Cortex of kidney (tissue), 1 donor: ENCODE measurements around the gene GLTP.

ENCODE experiments used
- DNase-seq: peaks from one replicate; lab custom pipeline; 2025; lab: John Stamatoyannopoulos, UW

Gene GLTP

DNA sequence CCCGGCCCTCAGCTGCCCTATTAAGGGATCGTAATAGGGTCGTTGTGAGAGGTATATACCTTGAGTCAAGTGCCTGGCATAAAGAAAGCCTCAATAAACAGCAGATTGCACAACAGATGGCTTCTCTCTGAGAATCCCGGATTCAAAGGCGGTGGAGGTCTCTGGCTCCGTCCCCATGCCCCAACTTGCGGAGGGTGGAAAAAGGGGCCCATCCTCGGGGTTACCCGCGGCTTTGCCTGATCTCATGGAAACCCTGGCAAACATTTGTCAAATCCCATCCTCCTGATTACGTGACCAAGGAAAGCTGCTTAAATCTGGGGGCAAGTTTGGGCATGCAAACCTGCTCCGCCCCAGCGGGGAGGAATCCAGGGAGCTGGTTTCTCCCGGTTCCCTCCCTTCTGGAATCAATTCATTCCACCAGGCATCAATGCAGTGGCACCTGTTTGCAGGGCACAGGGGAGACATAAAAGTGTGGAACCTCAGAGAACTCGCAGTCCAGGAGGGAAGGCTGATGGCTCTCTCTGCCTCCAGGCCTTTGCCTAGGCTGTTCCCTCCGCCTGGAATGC is 59.4 kb downstream of the GLTP start:
- DNase-seq, result no peak

DNA sequence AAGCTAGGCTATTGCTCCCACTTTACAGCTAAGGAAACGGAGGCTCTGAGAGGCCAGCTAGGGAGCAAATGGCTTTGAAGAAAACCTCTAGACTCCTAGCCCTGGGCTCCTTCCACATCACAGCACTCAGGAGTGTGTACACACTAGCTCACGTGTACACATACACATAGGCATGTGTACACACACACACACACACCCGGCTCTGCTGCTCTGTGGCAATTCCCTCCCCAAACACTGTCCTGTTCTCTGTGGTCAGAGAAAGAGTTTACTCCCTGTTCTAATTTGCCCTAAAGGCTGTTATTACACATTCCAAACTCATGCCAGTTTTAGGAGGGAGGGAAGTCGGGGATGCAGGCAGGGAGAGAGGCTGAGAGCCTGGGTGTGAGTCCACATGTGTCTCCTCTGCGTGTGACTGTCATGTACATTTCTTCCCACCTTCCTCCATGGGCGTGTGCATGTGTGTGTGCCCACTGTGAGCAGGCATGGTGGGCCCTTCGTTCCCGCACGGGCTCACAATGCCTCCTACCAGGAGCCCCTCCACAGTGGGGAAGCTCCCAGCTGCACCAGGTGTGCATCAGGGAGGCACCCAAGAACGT is 61.3 kb downstream of the GLTP start:
- no peak for DNase-seq

DNA sequence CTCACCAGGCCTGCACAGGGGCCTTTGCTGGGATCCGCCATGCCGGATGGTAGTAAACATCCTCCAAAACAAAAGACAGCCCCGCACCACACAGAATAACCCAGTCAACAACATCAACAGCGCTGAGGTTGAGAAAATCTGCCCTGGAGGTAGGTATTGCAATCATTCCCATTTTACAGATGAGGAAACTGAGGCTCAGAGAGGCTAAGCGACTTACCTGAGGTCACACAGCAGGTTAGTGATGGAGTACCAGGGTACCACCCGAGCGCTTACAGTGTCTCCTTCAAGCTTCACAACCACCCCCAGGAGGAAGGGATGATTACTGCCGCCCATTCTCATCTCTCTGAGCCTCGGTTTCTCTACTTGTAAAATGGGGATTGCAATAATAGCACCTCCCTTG is 62.1 kb downstream of the GLTP start:
- DNase-seq, result no peak

DNA sequence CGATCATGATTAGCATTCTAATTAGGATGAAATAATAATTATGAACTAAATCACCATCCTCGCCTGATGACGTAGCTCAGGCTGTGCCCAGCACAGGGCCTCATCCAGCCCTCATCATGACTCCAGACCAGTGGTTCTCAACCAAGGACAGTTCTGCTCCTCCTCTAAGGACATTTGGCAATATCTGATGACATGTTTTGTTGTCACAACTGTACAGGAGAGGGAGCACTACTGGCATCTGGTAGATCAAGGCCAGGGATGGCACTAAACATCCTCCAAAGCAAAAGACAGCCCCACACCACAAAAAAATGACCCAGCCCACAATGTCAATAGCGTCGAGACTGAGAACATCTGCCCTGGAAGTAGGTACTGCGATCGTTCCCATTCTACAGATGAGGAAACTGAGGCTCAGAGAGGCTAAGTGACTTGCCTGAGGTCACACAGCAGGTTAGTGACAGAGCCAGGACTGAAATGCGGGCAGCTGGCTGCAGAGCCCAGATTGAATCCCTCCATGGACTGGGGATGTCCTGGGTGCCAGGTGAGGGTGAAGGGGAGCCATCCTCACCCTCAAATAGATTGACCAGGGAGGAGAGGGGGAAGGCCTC is 62.6 kb downstream of the GLTP start:
- DNase-seq, result no peak

DNA sequence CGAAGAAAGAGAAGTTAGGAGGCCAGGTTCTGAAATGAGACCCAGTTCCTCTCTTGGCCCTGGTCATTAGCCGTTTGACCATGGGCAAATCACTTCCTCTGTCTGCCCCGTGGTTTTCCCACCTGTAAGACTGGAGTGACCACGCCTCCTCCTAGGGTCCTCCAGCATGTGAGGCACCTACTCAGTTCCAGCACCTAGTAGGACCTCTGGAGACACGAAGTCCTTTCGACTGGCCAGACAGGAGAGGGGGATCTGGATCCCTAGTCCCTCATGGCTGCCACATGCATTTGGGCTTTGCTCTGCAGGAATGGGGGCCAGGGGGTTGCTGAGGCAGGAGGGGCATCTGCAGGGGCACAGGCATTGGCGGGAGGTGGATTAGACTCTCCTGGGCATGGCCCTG is 63.5 kb downstream of the GLTP start:
- no peak for DNase-seq

DNA sequence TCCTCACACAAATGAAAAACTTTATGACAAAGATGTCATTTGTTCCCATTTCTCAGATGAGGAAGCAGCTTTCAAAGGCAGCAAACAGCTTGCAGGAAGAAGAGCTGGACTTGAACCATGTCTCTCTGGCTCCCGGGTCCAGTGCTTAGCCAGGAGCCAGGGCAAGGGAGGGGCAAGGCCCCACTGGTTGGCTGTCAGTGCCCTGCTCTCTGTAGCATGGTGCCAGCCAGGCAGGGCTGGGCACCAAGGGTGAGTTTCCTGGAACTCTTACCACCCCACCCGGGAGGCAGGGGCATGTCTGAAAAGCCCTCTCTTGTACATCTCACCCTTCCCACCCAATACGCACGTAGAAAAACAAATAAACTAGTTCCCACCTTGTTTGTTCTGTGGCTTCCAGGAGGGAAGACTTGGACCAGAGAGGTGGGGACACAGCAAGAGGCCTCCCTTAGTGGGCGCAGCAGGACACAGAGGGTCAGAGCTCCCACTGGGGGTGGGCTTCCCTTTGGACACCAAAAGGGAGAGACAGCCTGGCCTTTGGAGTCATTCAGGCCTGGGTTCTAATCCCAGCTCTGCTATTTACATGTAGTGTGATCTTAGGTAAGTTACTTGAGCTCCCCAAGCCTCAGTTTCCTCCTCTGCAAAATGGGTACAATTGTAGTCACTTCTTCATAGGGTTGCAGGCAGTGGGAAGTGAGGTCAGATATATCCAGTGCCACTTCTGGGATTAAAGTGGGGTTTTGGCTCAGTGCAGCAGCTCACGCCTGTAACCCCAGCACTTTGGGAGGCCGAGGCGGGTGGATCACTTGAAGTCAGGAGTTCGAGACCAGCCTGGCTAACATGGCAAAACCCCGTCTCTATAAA is 64.4 kb downstream of the GLTP start:
- DNase-seq, result no peak

DNA sequence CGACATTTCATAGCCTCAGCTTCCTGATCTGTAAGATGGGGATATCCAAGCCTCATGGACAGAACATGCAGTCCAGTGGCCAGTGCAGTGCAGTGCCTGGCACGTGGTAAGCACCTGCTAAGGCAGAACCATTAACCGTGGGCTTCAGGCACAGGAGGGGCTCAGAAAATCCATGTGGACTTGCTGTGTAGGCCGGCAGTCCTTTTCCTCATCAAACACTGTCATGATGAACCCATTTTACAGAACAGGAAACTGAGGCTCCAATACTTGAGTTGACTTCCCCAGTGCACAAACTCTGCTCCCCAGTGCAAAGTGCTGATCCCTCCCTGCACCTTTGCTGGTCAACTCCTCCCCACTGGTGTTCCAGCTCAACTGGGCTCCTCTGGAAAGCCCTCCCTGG is 65.1 kb downstream of the GLTP start:
- no peak for DNase-seq

DNA sequence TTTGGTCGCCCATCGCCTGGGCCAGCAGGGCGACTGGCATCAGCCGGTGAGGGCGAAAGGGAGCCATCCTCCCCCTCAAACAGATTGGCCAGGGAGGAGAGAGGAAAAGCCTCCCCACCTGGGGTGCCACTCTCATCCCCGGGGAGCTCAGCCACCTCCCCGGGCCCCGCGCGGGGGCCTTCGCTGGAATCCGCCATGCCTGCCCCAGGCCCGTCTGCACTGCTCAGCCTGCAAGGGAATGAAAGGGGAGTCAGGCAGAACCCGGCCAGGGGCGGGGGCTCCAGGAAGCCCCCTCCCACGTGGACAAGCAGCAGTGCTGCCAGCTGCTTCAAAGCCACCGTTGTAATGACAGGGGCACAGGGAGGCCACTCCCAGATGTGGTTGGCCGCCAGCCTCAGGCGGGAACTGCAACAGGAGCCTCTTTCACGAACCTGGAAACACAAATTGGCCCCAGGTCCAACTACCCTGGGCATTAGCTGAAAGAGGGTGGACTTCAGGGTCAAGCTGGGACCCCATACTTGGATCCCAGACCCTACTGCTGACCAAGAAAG is 65.7 kb downstream of the GLTP start:
- DNase-seq, result no peak

DNA sequence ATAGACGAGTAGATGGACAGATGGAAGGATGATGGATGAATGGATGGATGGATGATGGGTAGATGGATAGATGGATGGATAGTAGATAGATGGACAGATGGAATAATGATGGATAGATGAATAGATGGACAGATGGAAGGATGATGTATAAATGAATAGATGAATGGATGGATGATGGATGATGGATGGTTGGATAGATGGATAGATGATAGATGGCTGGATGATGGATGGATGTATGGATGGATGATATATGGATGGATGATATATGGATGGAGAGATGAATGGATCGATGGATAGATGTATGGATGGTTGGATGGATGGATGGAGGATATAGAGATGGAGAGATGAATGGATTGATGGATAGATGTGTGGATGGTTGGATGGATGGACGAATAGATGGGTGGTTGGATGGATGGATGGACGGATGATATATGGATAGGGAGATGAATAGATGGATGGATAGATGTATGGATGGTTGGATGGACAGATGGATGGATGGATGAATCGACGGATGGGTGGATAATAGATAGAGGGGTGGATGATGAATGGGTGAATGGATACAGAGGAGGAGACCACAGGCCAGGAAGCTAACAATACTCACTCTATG is 66.4 kb downstream of the GLTP start:
- no peak for DNase-seq

DNA sequence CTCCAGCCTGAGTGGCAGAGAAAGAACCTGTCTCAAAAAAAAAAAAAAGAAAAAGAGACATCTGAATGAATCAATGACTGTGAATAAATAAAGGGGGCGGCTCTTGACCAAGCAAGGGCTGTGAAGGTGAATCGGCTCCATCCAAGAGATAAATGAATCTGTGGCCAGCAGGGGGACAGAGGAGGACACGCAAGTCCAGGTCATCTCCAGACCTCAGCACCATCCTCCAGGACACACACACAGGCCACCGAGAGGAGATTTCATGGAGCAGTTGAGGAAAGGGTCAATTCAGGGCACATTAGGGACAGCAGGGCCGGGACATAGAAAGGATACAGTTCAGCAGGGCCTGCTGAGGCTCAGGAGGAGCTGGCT is 68.7 kb downstream of the GLTP start:
- no peak for DNase-seq

DNA sequence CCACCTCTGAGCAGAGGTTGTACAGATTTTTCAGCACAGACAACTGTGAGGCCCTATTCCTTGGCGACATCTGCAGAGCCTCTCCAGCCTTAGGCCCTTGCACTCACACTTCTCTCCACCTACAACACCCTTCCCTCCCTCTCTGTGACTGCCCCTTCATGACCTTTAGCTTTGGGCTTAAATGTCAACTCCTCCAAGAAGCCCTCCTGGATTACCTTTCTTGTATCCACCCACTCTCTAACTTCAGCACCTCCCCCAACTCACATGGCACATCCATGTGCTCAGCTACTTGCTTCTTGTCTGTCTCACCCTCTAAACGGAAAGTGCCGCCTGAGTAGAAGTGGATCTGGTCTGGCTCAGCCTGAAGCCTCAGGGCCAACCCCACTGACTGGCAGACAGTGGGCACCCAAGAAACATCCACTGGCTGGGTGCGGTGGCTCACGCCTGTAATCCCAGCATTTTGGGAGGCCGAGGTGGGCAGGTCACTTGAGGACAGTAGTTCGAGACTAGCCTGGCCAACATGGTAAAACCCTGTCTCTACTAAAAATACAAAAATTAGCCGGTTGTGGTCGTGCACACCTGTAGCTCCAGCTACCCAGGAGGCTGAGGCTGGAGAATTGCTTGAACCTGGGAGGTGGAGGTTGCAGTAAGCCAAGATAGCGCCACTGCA is 69.3 kb downstream of the GLTP start:
- no peak for DNase-seq

DNA sequence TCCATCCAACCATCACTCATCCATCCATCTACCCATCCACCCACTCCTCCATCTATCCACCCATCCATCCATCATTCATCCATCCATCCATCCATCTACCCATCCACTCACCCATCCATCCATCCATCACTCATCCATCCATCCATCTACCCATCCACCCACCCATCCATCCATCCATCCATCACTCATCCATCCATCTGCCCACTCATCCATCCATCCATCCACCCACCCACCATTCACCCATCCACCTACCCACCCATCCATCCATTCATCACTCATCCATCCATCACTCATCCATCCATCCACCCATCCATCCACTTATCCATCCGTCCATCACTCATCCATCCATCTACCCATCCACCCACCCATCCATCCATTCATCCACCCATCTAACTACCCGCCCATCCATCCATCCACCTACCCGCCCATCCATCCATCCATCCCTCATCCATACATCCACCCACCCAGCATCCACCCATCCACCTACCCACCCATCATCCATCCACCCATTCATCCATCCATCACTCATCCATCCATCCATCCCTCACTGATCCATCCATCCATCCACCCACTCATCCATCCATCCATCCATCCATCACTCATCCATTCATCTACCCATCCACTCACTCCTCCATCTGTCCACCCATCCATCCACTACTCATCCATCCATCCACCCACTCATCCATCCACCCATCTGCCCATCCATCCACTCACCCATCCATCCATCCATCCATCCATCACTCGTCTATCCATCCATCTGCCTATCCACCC is 71.3 kb downstream of the GLTP start:
- DNase-seq, result no peak

DNA sequence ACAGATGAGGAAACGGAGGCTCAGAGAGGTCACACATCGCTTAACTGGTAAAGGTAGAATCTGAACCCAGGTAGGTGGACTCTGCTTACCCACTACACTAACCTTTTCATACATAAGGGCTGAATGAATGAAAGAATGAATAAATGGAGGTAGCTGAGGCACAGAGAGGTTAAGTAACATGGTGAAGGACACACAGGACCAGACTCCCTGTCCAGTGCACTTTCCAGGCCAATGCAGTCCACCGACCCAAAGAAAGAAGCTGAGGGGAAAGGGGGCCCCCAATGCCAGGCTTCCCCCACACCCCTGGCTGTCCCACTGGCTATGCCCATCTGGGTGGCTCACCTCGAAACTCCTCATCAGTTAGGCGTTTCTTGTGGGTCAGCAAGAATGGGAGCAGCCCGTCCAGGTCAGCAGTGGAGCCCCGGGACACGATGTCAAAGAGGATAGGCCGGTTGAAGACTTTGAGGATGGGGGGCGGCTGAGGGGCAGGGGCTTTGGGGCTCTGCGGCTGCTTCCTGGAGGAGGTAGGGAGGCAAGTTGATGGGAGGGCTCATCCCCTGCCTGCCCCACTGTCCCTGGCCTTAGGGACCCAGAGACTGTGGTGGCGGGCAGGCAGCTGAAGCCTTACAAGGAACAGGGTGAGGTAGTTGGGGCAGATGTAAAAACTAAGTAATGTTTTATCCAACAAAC is 72.2 kb downstream of the GLTP start:
- DNase-seq, result no peak

DNA sequence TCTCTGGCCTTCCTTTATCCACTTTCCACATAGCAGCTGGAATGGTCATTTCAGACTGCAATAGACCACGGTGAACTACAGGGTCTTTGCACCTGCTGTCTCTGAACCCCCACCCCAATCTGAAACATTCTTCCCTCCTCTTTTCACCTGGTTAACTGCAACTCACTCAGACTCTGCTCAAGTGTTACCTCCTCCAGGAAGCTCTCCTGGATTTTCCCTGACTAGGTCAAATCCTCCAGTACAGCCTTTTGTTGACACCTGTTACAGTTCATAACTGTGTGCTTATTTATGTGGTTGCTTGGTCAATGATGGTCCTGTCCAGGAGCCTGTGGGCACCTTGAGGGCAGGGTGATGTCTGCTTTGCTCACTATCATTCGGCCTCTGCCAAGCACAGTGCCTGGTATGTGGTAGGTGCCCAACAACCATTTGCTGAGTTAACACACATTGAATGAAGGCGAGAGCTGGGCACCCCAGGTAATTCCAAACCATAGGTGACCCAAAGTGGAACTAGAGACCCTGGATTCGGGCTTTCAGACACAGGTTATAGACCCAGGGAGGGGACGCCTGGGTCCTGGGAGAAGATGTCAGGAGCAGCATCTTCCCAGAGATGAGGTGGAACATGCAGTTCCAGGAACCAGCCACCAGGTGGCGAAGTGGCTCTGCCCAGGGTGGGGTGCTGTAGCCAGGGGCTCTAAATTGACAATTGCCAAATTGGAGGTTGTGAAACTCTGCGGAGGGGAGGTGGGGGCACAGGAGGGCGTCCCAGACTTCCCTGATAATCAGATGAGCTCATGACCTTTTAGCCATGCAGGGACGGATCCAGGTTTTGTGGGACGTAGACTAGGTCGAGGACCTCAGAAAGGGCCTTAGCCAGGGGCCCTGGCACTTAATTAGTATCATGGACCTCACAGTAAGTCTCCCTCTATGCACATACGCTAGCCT is 75.2 kb downstream of the GLTP start:
- no peak for DNase-seq

DNA sequence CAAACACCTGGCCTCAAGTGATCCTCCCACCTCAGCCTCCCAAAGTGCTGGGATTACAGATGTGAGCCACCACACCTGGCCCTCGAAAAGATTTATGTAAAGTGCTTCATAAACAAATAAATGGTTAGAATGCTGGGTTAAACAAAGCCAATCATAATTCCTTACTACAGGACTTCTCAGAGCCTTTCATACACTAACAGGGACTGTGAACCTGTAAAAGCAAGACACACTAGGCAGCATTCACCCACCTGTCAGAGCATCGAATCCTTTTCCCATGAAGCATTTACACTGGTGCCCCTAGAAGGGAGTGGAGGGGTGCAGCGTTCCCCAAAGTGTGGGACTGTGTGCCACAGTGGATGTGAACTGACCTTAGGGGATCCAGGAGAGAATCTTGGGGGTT is 76.7 kb downstream of the GLTP start:
- DNase-seq, result no peak

DNA sequence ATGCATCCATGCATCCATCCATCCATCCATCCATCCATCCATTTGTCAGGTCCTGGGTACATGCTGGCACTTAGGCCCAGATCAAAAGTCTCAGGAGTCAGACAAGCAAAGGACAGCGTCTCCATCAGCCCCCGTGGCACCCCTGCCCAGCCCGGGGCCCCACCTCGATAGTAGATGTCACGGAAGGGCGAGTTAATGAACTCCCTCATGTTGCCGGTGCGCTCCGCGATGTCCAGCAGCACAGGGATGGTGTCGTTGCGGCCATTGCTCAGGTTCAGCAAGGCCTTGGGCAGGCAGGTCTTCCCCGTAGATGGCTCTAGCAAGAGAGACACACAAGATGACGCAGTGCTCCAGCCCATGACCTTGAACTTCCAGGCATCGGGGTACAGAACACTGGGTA is 77.5 kb downstream of the GLTP start:
- DNase-seq, result no peak
